Testis (tissue), 3 donors: ENCODE measurements around the gene DDC. TPM values are rescaled to one million over a fixed set of nuclear protein-coding genes. Genes with fewer than 3 reads are reported as not detected.

Experiments used
- DNase-seq: peaks from one replicate; pipeline ENCODE4 v3.0.0-alpha.2; 2019
- H3K27ac ChIP-seq, 2 donors: fragments of 200-600 bp; sonication (generic); one replicate each; pipeline ENCODE4 v1.5.1; 2019
- H3K27me3 ChIP-seq: fragments of 200-600 bp; sonication (generic); one replicate; pipeline ENCODE4 v1.5.1; 2019
- H3K36me3 ChIP-seq: fragments of 200-600 bp; sonication (generic); one replicate; pipeline ENCODE4 v1.5.1; 2017; ENCODE audit warnings: low read depth; ENCODE audit errors: missing control alignments
- H3K4me1 ChIP-seq: fragments of 200-600 bp; sonication (generic); one replicate; pipeline ENCODE4 v1.5.1; 2019
- H3K4me3 ChIP-seq, 2 donors: fragments of 200-600 bp; sonication (generic); one replicate each; pipeline ENCODE4 v1.5.1; 2017 to 2019
- H3K9me3 ChIP-seq: fragments of 200-600 bp; sonication (generic); one replicate; pipeline ENCODE4 v1.5.1; 2017
- POLR2A ChIP-seq: fragments of 450-650 bp; IDR thresholded peaks from one replicate; pipeline ENCODE4 v1.6.1; 2017; ENCODE audit warnings: antibody characterized with exemption, mild to moderate bottlenecking, moderate library complexity
- WGBS, 2 donors: methylation state at CpG; one replicate each; pipeline ENCODE4 v1.1.5; 2018; 5-methylcytosine and 5-hydroxymethylcytosine counted together
- intact Hi-C: fragments of 100-400 bp; cut with DNase I; formaldehyde crosslinking; loops from one replicate; pipeline ENCODE4 v1.15.1; 2023; ENCODE audit warnings: low total_unique reads
- polyA plus RNA-seq: library from polyadenylated mRNA; stranded (reverse); fragments of 350-450 nt; fragmentation: Illumina TruSeq; extraction: RNeasy Lipid Tissue Mini Kit (QIAGEN cat#74804); gene quantifications from one replicate; pipeline ENCODE4 v1.2.3, GENCODE V29; 2014; ENCODE audit warnings: low read depth, low replicate concordance; ENCODE audit not compliant: insufficient read depth
- total RNA-seq, 2 donors: library from RNA; depleted of rRNA; stranded (reverse); fragments of >200 nt; gene quantifications; one replicate each; pipeline ENCODE4 v1.2.3, GENCODE V29; 2016
- TF ChIP-seq, protein P1 (sequence below), 3 experiments: fragments of 450-650 bp in 2 of 3; fragments of 200-600 bp in 1 of 3; sonication (generic) in 1 of 3; IDR thresholded peaks; one replicate each; pipeline ENCODE4 v1.5.1; 2016 to 2019; ENCODE audit warnings: antibody characterized with exemption in 3 of 3, mild to moderate bottlenecking in 2 of 3, moderate library complexity in 1 of 3

Gene DDC
- total and polyA plus RNA-seq, 3 donors from 2014 or later: 1.2 to 4.1 (median 3.3) TPM

DNA sequence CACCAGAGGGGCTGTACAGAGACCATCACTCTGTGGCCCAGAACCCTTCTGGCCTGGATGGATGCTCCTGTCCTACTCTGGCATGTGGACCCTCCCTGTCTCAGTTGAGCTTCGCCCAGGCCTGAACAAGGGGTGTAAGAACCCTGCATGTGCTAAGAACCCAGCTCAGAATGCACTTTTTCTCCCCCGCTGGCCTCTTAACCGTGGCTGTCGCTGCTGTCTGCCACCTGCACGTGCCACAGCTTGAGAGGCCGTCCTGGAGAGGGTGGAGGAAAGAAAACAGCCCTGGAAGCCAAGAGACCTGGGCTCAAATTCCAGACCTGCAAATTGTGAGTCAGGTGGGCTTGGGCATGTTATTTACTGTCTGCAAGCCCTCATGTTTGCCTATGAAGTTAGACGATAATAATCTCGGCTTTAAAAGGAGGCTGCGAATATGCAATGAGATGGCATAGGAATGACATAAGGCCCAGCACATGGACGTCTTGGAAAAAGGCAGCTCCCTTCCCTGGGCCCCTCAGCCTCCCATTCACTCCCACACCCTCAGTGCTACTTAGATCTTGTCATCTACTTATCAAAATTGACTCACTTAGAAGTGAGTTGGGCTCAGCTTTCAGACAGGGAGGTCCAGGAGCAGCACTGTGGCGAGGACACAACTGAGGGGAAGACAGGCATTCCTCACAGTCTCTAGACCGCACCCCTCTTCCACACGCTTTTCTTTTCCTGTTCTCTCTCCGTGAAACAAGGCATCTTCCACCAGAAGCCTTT lies 146.5 kb downstream of the DDC start:
- Histone ChIP-seq H3K36me3 (no peaks in the 10 kb centered on the region), H3K9me3 (no peaks in the 10 kb centered on the region), H3K4me3 (no peak overlapping the region), H3K27me3 (no peaks in the 10 kb centered on the region), H3K27ac (no peak overlapping the region), H3K4me1 (no peaks in the 10 kb centered on the region)
- WGBS, 2 donors: 63 to 70% methylated on average over 14 of the region's 14 CpGs
- TF ChIP-seq, protein P1, sequence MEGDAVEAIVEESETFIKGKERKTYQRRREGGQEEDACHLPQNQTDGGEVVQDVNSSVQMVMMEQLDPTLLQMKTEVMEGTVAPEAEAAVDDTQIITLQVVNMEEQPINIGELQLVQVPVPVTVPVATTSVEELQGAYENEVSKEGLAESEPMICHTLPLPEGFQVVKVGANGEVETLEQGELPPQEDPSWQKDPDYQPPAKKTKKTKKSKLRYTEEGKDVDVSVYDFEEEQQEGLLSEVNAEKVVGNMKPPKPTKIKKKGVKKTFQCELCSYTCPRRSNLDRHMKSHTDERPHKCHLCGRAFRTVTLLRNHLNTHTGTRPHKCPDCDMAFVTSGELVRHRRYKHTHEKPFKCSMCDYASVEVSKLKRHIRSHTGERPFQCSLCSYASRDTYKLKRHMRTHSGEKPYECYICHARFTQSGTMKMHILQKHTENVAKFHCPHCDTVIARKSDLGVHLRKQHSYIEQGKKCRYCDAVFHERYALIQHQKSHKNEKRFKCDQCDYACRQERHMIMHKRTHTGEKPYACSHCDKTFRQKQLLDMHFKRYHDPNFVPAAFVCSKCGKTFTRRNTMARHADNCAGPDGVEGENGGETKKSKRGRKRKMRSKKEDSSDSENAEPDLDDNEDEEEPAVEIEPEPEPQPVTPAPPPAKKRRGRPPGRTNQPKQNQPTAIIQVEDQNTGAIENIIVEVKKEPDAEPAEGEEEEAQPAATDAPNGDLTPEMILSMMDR (IDR thresholded peaks at IDR 0.05): no peak
- no peak for DNase-seq
- intact Hi-C loops: no loop called here

- intact Hi-C loops: no loop called here
- WGBS, 2 donors: 24 to 32% methylated on average over 3 to 4 of the region's 4 CpGs
- TF ChIP-seq, protein P1 (IDR thresholded peaks at IDR 0.05): peak in 2 of 3 experiments; percentile 53 to 69
- no peak for TF ChIP-seq POLR2A
Measured at GRCh38 chr7:50418086-50418515, 147.1 kb downstream of the DDC start.

DNA sequence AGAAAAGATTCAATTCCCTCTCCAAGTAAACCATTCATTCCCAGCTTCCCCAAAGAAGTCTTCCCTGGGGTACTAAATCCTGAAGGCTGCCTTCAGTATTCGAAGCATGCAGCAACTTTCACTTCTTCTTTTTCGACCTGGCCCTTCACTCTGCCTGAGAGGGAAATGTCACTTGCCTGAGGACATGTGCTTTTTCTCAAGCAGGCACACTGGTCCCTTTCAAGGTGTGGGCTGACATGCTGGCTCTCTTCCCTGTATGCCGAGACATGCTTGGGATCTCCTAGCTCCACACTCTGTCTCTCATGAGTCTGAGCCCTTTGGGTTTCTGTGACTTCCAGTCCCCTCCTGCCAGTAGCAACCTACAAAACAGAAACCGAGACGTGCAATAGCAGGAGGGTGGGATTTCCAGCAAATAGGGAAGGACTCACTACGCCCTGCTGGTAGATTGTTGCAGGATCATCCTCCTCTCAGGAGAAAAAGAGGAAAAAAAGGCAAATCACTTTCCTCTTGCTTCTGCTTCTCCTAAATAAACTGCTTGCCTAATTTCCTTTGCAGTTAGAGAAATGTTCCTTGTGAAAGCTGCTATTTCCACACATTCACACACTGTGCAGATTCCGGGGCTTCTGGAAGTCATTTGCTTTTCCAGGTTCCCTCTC lies 148.6 kb downstream of the DDC start:
- DNase-seq: no peak
- H3K36me3 ChIP-seq: no peaks in the 10 kb centered on the region
- H3K27me3 ChIP-seq: no peaks in the 10 kb centered on the region
- no peak for TF ChIP-seq POLR2A
- TF ChIP-seq, protein P1 (IDR thresholded peaks at IDR 0.05): no peak
- no peaks in the 10 kb centered on the region for H3K4me1 ChIP-seq
- intact Hi-C loops: no loop called here
- no peak overlapping the region for H3K4me3 ChIP-seq
- WGBS, 2 donors: 71 to 73% methylated on average over 6 to 7 of the region's 7 CpGs
- no peak overlapping the region for H3K27ac ChIP-seq
- H3K9me3 ChIP-seq: no peaks in the 10 kb centered on the region

More at GRCh38 chr7:50418086-50418515, 147.1 kb downstream of the DDC start:
- H3K4me3 ChIP-seq: no peak overlapping the region
- H3K27ac ChIP-seq: no peak overlapping the region
- H3K9me3 ChIP-seq: no peaks in the 10 kb centered on the region
- H3K4me1 ChIP-seq: no peaks in the 10 kb centered on the region
- H3K27me3 ChIP-seq: no peaks in the 10 kb centered on the region
- peak; percentile 81 for DNase-seq
- H3K36me3 ChIP-seq: no peaks in the 10 kb centered on the region

DNA sequence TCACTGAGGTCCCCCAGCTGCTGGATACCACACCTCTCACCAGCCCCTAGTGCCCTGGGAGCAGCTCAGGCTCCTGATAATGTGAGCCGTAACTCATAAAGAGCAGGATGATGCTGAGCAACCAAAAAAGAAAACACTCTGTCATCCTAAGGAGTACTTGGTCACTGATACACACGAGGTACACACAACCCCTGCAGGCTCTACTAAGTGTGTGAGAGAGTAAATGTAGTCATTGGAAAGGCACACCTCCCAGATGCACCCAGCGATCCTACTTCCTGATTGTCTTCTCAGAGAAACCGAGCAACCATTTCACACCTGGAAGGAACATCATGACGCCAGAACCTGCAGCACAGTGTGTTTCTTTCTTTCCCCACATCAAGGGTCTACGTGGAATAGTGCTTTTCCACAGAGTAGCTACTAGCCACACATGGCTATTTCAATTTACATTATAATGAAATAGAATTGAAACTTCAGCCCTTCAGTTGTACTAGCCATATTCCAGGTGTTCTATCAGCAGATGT lies 149.3 kb downstream of the DDC start:
- no peaks in the 10 kb centered on the region for H3K36me3 ChIP-seq
- H3K9me3 ChIP-seq: no peaks in the 10 kb centered on the region
- intact Hi-C loops: no loop called here
- no peak overlapping the region for H3K27ac ChIP-seq
- no peak for DNase-seq
- TF ChIP-seq, protein P1 (IDR thresholded peaks at IDR 0.05): no peak
- TF ChIP-seq POLR2A: no peak
- H3K4me3 ChIP-seq: no peak overlapping the region
- whole genome bisulfite sequencing, 2 donors: 64 to 81% methylated on average over 6 of the region's 6 CpGs
- no peaks in the 10 kb centered on the region for H3K4me1 ChIP-seq
- H3K27me3 ChIP-seq: no peaks in the 10 kb centered on the region
